ENCODE measurements around the gene ZNF532. TPM values are rescaled to one million over a fixed set of nuclear protein-coding genes. Genes with fewer than 3 reads are reported as not detected.

The ZNF532 gene
- polyA plus RNA-seq, 1 donor (not counting 4 experiments of a cell fraction or from before 2014, with no cell fraction given) = 31.5 TPM

DNA sequence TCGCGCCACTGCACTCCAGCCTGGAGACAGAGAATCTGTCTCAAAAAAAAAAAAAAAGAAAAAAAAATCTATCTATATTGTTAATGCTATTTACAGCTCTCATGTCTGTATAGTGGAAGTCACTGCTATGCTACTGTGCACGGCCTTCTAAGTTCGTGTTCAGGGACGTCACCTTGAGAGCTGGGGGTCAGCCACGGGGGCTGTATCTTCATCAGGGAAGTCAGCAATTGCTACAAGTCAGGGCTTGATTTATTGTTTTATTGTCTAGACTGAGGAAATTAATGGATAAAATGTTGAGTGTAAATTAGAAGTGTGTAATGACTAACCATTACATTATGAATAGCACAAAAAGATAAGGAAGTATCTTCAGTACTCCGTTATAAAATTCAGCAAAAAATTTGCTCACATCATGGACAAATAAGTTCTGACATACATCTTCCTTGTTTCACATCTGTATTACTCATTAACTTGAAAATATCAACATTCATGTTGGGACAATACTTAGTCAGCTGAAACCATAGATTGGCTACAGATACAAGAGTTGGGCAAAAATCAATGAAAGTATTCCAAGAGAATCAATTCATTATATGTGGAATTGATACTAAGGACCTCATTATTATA, 138.4 kb downstream of the ZNF532 start:
- dilution Hi-C loops (cut with MboI; ENCODE audit: extremely low pct_ligation_motif_present, low sequenced_read_pairs) = no loop called here
- no peak overlapping the region for H2AFZ ChIP-seq (ENCODE audit: control insufficient read depth, low read length)
- H3K9ac ChIP-seq (ENCODE audit: control insufficient read depth, extremely low read depth, insufficient read depth, low read length) = no peak overlapping the region
- no peaks in the 10 kb centered on the region for H4K20me1 ChIP-seq (ENCODE audit: control insufficient read depth, extremely low read depth, insufficient read depth, low read length)
- H3K9me1 ChIP-seq (ENCODE audit: control insufficient read depth, extremely low read depth, insufficient read depth, low read length) = no peaks in the 10 kb centered on the region
- no peaks in the 10 kb centered on the region for H3K79me2 ChIP-seq (ENCODE audit: control insufficient read depth, insufficient read depth, low read length)
- peak overlapping the region; percentile 22 for H3K4me2 ChIP-seq (ENCODE audit: control insufficient read depth, extremely low read depth, insufficient read depth, low read depth, low read length)
- no peaks in the 10 kb centered on the region for H3K36me3 ChIP-seq (ENCODE audit: control insufficient read depth in 2 of 2, extremely low read depth in 1 of 2, insufficient read depth in 2 of 2, low read length in 2 of 2)
- no peaks in the 10 kb centered on the region for H3K9me3 ChIP-seq (ENCODE audit: control insufficient read depth, low read depth, low read length)
- peak overlapping the region; percentile 5 for H3K27ac ChIP-seq (ENCODE audit: control insufficient read depth, insufficient read depth, low read length)
- DNase-seq (ENCODE audit: low read depth, low spot score) (no peak), FAIRE-seq (no peak)
- H3K4me1 ChIP-seq (ENCODE audit: control insufficient read depth, extremely low read depth, insufficient read depth, low read length) = peaks cover 21% of the 10 kb centered on the region
- TF ChIP-seq, protein P1, sequence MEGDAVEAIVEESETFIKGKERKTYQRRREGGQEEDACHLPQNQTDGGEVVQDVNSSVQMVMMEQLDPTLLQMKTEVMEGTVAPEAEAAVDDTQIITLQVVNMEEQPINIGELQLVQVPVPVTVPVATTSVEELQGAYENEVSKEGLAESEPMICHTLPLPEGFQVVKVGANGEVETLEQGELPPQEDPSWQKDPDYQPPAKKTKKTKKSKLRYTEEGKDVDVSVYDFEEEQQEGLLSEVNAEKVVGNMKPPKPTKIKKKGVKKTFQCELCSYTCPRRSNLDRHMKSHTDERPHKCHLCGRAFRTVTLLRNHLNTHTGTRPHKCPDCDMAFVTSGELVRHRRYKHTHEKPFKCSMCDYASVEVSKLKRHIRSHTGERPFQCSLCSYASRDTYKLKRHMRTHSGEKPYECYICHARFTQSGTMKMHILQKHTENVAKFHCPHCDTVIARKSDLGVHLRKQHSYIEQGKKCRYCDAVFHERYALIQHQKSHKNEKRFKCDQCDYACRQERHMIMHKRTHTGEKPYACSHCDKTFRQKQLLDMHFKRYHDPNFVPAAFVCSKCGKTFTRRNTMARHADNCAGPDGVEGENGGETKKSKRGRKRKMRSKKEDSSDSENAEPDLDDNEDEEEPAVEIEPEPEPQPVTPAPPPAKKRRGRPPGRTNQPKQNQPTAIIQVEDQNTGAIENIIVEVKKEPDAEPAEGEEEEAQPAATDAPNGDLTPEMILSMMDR (optimal IDR thresholded peaks at IDR 0.05 in 1 of 3, IDR thresholded peaks at IDR 0.05 in 1 of 3, conservative IDR thresholded peaks at IDR 0.05 in 1 of 3; ENCODE audit: extremely low read depth in 1 of 3, insufficient read depth in 2 of 3, low read length in 3 of 3) = no peak
- TF ChIP-seq EZH2 (IDR thresholded peaks at IDR 0.05; ENCODE audit: low read length) = no peak
- no peaks in the 10 kb centered on the region for H3K27me3 ChIP-seq (ENCODE audit: control insufficient read depth, extremely low read depth, insufficient read depth, low read length)
- H3K4me3 ChIP-seq (ENCODE audit: control insufficient read depth in 2 of 3, extremely low read depth in 1 of 3, insufficient read depth in 2 of 3, low read depth in 1 of 3, low read length in 3 of 3) = no peak overlapping the region

DNA sequence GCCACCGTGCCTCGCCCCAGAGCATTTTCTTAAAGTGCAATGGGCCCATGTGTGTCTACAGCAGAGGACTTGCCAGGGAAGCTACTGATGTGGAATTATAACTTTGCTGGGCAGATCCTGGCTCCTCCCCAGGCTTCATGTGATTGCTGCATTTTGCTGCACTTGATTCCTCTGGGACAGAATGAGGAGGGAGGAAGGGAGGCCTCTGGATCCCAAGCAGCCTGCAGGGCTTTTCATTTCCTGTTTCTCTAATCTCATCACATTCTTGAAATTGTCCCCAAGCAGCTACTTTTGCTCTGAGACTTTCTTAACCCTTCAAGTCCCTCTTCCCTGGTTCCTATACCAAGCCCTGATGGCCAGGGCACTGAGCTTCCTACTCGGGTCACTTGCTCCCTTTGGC, 140.6 kb downstream of the ZNF532 start:
- H3K27ac ChIP-seq (ENCODE audit: control insufficient read depth, insufficient read depth, low read length) = no peak overlapping the region

More for the DNA sequence above, 140.6 kb downstream of the ZNF532 start:
- Histone ChIP-seq H3K79me2 (ENCODE audit: control insufficient read depth, insufficient read depth, low read length) (no peaks in the 10 kb centered on the region), H4K20me1 (ENCODE audit: control insufficient read depth, extremely low read depth, insufficient read depth, low read length) (no peaks in the 10 kb centered on the region), H3K4me3 (ENCODE audit: control insufficient read depth in 2 of 3, extremely low read depth in 1 of 3, insufficient read depth in 2 of 3, low read depth in 1 of 3, low read length in 3 of 3) (no peak overlapping the region), H2AFZ (ENCODE audit: control insufficient read depth, low read length) (no peak overlapping the region), H3K9ac (ENCODE audit: control insufficient read depth, extremely low read depth, insufficient read depth, low read length) (no peak overlapping the region), H3K4me1 (ENCODE audit: control insufficient read depth, extremely low read depth, insufficient read depth, low read length) (peaks cover 23% of the 10 kb centered on the region), H3K4me2 (ENCODE audit: control insufficient read depth, extremely low read depth, insufficient read depth, low read depth, low read length) (no peak overlapping the region), H3K36me3 (ENCODE audit: control insufficient read depth in 2 of 2, extremely low read depth in 1 of 2, insufficient read depth in 2 of 2, low read length in 2 of 2) (no peaks in the 10 kb centered on the region), H3K9me3 (ENCODE audit: control insufficient read depth, low read depth, low read length) (no peaks in the 10 kb centered on the region), H3K9me1 (ENCODE audit: control insufficient read depth, extremely low read depth, insufficient read depth, low read length) (no peaks in the 10 kb centered on the region), H3K27me3 (ENCODE audit: control insufficient read depth, extremely low read depth, insufficient read depth, low read length) (no peaks in the 10 kb centered on the region)
- TF ChIP-seq, protein P1 (optimal IDR thresholded peaks at IDR 0.05 in 1 of 3, IDR thresholded peaks at IDR 0.05 in 1 of 3, conservative IDR thresholded peaks at IDR 0.05 in 1 of 3; ENCODE audit: extremely low read depth in 1 of 3, insufficient read depth in 2 of 3, low read length in 3 of 3) = no peak
- TF ChIP-seq EZH2 (IDR thresholded peaks at IDR 0.05; ENCODE audit: low read length) = no peak
- DNase-seq (ENCODE audit: low read depth, low spot score) (no peak), FAIRE-seq (no peak)
- dilution Hi-C loops (cut with MboI; ENCODE audit: extremely low pct_ligation_motif_present, low sequenced_read_pairs) = no loop called here

Measured in keratinocyte (primary cell).